Esophagus muscularis mucosa (tissue), 4 donors: ENCODE results near the gene TNS4. TPM values are rescaled to one million over a fixed set of nuclear protein-coding genes. Genes with fewer than 3 reads are reported as not detected.

Experiments used
- DNase-seq: peaks from one replicate; pipeline ENCODE4 v3.0.0-alpha.2; 2017; ENCODE audit errors: extremely low spot score
- H3K27ac ChIP-seq, 4 donors: fragments of 200-600 bp; sonication (generic); replicated peaks in 1 of 4; 1 replicate in 3 of 4; 2 replicates in 1 of 4; pipeline ENCODE4 v1.5.1; 2016 to 2019; ENCODE audit warnings: mild to moderate bottlenecking in 1 of 4
- H3K27me3 ChIP-seq, 4 donors: fragments of 200-600 bp; sonication (generic); one replicate each; pipeline versions ENCODE4 v1.5.1 to v1.6.0; 2016 to 2019
- H3K36me3 ChIP-seq, 4 donors: fragments of 200-600 bp; sonication (generic); one replicate each; pipeline ENCODE4 v1.5.1; 2016 to 2019
- H3K4me1 ChIP-seq, 4 donors: fragments of 200-600 bp; sonication (generic); one replicate each; pipeline ENCODE4 v1.5.1; 2016 to 2019
- H3K4me3 ChIP-seq, 4 donors: fragments of 200-600 bp; sonication (generic); 1 replicate in 2 of 4; 2 replicates in 2 of 4; pipeline ENCODE4 v1.5.1; 2016 to 2019; ENCODE audit warnings: mild to moderate bottlenecking in 4 of 4, moderate library complexity in 1 of 4
- H3K9me3 ChIP-seq, 4 donors: fragments of 200-600 bp; sonication (generic); 1 replicate in 3 of 4; 2 replicates in 1 of 4; pipeline ENCODE4 v1.5.1; 2016 to 2019
- EP300 ChIP-seq: sonication (generic); formaldehyde crosslinking; IDR thresholded peaks from one replicate; pipeline ENCODE4 v1.6.1; 2017; ENCODE audit warnings: antibody characterized with exemption
- POLR2A ChIP-seq: fragments of 450-650 bp; IDR thresholded peaks from one replicate; pipeline ENCODE4 v1.6.1; 2017; ENCODE audit warnings: antibody characterized with exemption, moderate library complexity, mild to moderate bottlenecking, low read depth
- POLR2AphosphoS5 ChIP-seq, 2 donors: sonication (generic); formaldehyde crosslinking; IDR thresholded peaks; one replicate each; pipeline ENCODE4 v1.6.1; 2017; ENCODE audit warnings: antibody characterized with exemption in 2 of 2
- WGBS: methylation state at CpG from one replicate; pipeline ENCODE4 v1.1.5; 2018; 5-methylcytosine and 5-hydroxymethylcytosine counted together
- intact Hi-C: fragments of 100-400 bp; cut with DNase I; formaldehyde crosslinking; loops from one replicate; pipeline ENCODE4 v1.15.1; 2023
- total RNA-seq, 4 donors: library from RNA; depleted of rRNA; stranded (reverse); fragments of >200 nt; gene quantifications; one replicate each; pipeline versions ENCODE4 v1.1.0 to v1.2.1, GENCODE V29; 2016
- TF ChIP-seq, protein P1 (sequence below), 3 experiments: fragments of 200-600 bp in 2 of 3; fragments of 450-650 bp in 1 of 3; sonication (generic) in 2 of 3; IDR thresholded peaks; one replicate each; pipeline ENCODE4 v1.5.1; 2017 to 2019; ENCODE audit warnings: antibody characterized with exemption in 3 of 3, mild to moderate bottlenecking in 2 of 3, moderate library complexity in 1 of 3

Gene TNS4
- total RNA-seq, 4 donors from 2014 or later: not detected

DNA sequence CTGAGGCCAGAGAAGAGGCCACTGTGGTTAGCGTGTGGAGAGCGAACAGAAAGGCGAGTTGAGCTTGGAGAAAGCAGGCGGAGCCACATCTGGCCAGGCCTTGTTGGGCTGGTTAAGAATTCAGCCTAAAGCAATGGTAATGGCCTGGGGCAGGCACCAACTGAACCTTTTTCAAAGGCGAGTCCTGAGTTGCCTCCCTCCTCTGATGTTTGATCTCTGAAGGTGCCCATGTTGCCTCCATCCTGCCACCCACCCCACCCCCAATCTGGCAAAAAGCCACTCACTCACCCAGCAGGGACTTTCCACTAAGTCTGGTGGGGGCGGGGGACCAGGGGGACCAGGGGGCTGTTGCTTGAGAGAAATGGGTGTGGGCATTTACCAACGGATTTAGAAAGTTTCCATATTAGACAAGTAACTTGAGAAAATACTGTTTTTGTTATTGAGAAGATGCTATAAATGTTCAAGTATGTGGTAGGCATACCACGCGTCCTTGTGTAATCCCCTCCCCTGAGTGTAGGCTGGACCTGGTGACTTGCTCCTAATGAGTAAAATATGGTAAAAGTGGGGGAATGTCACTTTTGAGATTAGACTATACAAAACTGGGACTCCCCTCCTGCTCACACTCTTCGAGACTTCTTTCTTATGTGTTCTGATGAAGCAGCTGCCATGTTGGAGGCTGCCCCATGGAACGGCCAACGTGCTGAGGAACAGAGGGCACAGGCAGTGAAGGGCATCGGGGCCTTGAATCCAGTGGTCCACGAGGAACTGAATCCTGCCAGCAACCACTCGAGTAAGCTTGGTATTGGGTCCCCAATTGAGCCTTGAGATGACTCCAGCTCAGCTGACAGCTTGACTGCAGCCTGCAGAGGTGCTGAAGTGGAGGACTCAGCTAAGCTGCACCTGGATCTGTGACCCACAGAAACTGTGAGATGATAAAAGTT is 29.9 kb upstream of the TNS4 start:
- Histone ChIP-seq H3K9me3 (no peaks in the 10 kb centered on the region), H3K27me3 (no peaks in the 10 kb centered on the region), H3K36me3 (no peaks in the 10 kb centered on the region), H3K4me3 (no peak overlapping the region), H3K4me1 (peaks cover 25 to 36% (median 35%) of the 10 kb centered on the region in 4 donors), H3K27ac (no peak overlapping the region)
- TF ChIP-seq POLR2AphosphoS5 (IDR thresholded peaks at IDR 0.05) (no peak), POLR2A (no peak)
- TF ChIP-seq, protein P1, sequence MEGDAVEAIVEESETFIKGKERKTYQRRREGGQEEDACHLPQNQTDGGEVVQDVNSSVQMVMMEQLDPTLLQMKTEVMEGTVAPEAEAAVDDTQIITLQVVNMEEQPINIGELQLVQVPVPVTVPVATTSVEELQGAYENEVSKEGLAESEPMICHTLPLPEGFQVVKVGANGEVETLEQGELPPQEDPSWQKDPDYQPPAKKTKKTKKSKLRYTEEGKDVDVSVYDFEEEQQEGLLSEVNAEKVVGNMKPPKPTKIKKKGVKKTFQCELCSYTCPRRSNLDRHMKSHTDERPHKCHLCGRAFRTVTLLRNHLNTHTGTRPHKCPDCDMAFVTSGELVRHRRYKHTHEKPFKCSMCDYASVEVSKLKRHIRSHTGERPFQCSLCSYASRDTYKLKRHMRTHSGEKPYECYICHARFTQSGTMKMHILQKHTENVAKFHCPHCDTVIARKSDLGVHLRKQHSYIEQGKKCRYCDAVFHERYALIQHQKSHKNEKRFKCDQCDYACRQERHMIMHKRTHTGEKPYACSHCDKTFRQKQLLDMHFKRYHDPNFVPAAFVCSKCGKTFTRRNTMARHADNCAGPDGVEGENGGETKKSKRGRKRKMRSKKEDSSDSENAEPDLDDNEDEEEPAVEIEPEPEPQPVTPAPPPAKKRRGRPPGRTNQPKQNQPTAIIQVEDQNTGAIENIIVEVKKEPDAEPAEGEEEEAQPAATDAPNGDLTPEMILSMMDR (IDR thresholded peaks at IDR 0.05): no peak
- DNase-seq: no peak
- WGBS: 91% methylated on average over 15 of the region's 15 CpGs
- intact Hi-C loops: loop anchor here (5.0 kb wide), 2 partner anchors 54 to 174 kb away; no protein-coding TSS in a partner anchor

DNA sequence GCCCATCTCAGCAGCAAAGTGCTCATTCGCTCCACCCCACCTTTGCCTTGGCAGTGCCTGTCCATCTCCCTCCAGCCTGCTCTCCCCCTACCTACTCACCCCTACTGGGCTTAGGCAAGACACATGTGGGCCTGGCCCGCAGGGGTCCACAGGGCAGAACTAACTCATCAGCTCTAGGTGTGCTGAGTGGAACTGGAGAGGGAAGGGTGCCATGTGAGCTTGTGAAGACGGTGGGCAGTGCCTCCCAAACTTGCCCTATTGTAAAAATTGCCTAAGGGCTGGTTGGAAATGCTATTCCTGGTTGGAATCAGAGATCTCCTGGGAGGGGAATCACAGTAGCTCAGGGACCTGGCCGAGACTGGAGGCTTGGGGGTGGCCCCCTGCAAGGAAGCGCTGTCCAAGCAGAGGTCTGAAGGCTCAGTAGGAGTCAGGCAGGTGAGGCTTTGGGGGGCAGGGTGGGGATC is 29.1 kb upstream of the TNS4 start:
- no peak for TF ChIP-seq EP300
- TF ChIP-seq POLR2AphosphoS5 (IDR thresholded peaks at IDR 0.05): no peak
- no peak for TF ChIP-seq POLR2A
- TF ChIP-seq, protein P1 (IDR thresholded peaks at IDR 0.05): no peak
- intact Hi-C loops: loop anchor here (5.0 kb wide), 2 partner anchors 53 to 173 kb away; no protein-coding TSS in a partner anchor
- Histone ChIP-seq H3K27ac (no peak overlapping the region), H3K4me3 (no peak overlapping the region), H3K36me3 (no peaks in the 10 kb centered on the region), H3K4me1 (peaks cover 17 to 29% (median 28%) of the 10 kb centered on the region in 4 donors), H3K9me3 (peaks cover 0 to 6% (median 2%) of the 10 kb centered on the region in 4 donors), H3K27me3 (no peaks in the 10 kb centered on the region)
- no peak for DNase-seq
- 95% methylated on average over 5 of the region's 5 CpGs for WGBS

DNA sequence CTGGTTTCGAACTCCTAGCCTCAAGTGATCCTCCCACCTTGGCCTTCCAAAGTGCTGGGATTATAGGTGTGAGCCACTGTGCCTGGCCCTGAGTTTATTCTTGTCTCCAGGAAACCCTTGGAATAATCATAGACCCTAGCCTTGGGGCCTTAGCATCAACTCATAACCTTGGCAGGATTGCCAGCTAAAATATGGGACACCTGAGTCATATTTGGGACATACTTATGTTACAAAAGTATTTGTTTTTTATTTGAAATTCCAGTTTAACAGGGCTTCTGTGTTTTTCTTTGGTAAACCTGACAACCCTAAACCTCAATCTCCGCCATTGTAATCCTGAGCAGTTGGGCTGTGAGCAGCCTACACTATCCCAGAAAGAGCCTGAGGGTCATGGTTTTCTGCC is 28.6 kb upstream of the TNS4 start:
- Histone ChIP-seq H3K9me3 (peaks cover 0 to 10% (median 4%) of the 10 kb centered on the region in 4 donors), H3K4me1 (peaks cover 14 to 29% (median 27%) of the 10 kb centered on the region in 4 donors), H3K27me3 (no peaks in the 10 kb centered on the region), H3K4me3 (no peak overlapping the region), H3K27ac (no peak overlapping the region), H3K36me3 (no peaks in the 10 kb centered on the region)
- no peak for DNase-seq
- intact Hi-C loops: loop anchor here (5.0 kb wide), 3 partner anchors 43 to 173 kb away; no protein-coding TSS in a partner anchor
- 100% methylated on average over 2 of the region's 2 CpGs for WGBS
- TF ChIP-seq EP300 (no peak), POLR2A (no peak), POLR2AphosphoS5 (IDR thresholded peaks at IDR 0.05) (no peak)
- TF ChIP-seq, protein P1 (IDR thresholded peaks at IDR 0.05): no peak

DNA sequence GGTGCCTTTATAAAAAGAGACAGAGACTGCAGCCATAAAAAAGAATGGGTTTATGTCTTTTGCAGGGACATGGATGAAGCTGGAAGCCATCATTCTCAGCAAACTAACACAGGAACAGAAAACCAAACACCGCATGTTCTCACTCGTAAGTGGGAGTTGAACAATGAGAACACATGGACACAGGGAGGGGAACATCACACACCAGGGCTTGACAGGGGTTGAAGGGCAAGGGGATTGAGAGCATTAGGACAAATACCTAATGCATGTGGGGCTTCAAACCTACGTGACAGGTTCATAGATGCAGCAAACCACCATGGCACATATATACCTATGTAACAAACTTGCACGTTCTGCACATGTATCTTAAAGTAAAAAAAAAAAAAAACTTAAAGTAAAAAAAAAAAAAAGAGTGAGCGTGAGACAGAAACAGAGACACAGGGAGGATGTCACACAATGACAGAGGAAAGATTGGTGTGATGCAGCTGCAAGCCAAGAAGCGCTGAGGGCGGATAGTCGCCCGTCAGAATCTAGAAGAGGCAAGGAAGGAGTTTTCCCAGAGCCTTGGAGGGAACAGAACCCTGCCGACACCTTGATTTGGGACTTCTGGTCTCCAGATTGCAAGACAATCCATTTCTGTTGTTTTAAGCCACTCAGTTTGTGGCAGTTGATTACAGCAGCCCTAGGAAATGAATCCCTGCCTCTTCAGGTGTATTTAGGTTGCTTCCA is 27.4 kb upstream of the TNS4 start:
- Histone ChIP-seq H3K27ac (no peak overlapping the region), H3K36me3 (no peaks in the 10 kb centered on the region), H3K4me3 (no peak overlapping the region), H3K9me3 (peaks cover 0 to 10% (median 4%) of the 10 kb centered on the region in 4 donors), H3K4me1 (peaks cover 11 to 21% (median 17%) of the 10 kb centered on the region in 4 donors), H3K27me3 (no peaks in the 10 kb centered on the region)
- TF ChIP-seq POLR2A: no peak
- TF ChIP-seq POLR2AphosphoS5 (IDR thresholded peaks at IDR 0.05): no peak
- TF ChIP-seq, protein P1 (IDR thresholded peaks at IDR 0.05): no peak
- no peak for TF ChIP-seq EP300
- 90% methylated on average over 10 of the region's 10 CpGs for WGBS
- no peak for DNase-seq
- intact Hi-C loops: loop anchor here (5.0 kb wide), 1 partner anchor 42 kb away; no protein-coding TSS in a partner anchor
